ENCODE results near the gene TMC8.
"Not testable (repeated sequence)": the region's sequence is repeated elsewhere in the genome, so short reads cannot be mapped to it uniquely, and the experiment has no call there.

TMC8 gene

GRCh38 chr17:78133179-78133951 lies 2.8 kb downstream of the TMC8 start:
- no peak for DNase-seq (ENCODE audit: extremely low spot score, insufficient read length, low read depth)
- no peak for FAIRE-seq

- FAIRE-seq (peak; percentile 85), DNase-seq (ENCODE audit: extremely low spot score, insufficient read length, low read depth) (no peak)
Measured at GRCh38 chr17:78133971-78134898, 3.7 kb downstream of the TMC8 start.

- DNase-seq (ENCODE audit: extremely low spot score, insufficient read length, low read depth) (no peak), FAIRE-seq (no peak)
Measured at GRCh38 chr17:78134899-78135385, 4.4 kb downstream of the TMC8 start.

GRCh38 chr17:78135858-78136500 lies 5.4 kb downstream of the TMC8 start:
- no peak for FAIRE-seq
- no peak for DNase-seq (ENCODE audit: extremely low spot score, insufficient read length, low read depth)

GRCh38 chr17:78137392-78138203 lies 7.0 kb downstream of the TMC8 start:
- FAIRE-seq (peak; percentile 67), DNase-seq (ENCODE audit: extremely low spot score, insufficient read length, low read depth) (no peak)

GRCh38 chr17:78138204-78139060 lies 7.9 kb downstream of the TMC8 start:
- no peak for FAIRE-seq
- DNase-seq (ENCODE audit: extremely low spot score, insufficient read length, low read depth) = no peak

- FAIRE-seq; DNase-seq (ENCODE audit: extremely low spot score, insufficient read length, low read depth): not testable (repeated sequence)
Measured at GRCh38 chr17:78139861-78140168, 9.2 kb downstream of the TMC8 start.

GRCh38 chr17:78140169-78141051 lies 9.8 kb downstream of the TMC8 start:
- DNase-seq (ENCODE audit: extremely low spot score, insufficient read length, low read depth) (peak; percentile 81), FAIRE-seq (peak; percentile 98)

GRCh38 chr17:78141437-78142118 lies 11.0 kb downstream of the TMC8 start:
- FAIRE-seq (no peak), DNase-seq (ENCODE audit: extremely low spot score, insufficient read length, low read depth) (no peak)

- DNase-seq (ENCODE audit: extremely low spot score, insufficient read length, low read depth) = no peak
- no peak for FAIRE-seq
Measured at GRCh38 chr17:78142119-78142861, 11.7 kb downstream of the TMC8 start.

- no peak for FAIRE-seq
- DNase-seq (ENCODE audit: extremely low spot score, insufficient read length, low read depth) = no peak
Measured at GRCh38 chr17:78143214-78144146, 12.9 kb downstream of the TMC8 start.

- DNase-seq (ENCODE audit: extremely low spot score, insufficient read length, low read depth) = no peak
- peak; percentile 65 for FAIRE-seq
Measured at GRCh38 chr17:78144147-78144719, 13.7 kb downstream of the TMC8 start.

GRCh38 chr17:78144736-78145641 lies 14.4 kb downstream of the TMC8 start:
- DNase-seq (ENCODE audit: extremely low spot score, insufficient read length, low read depth) (no peak), FAIRE-seq (no peak)

GRCh38 chr17:78146471-78146869 lies 15.9 kb downstream of the TMC8 start:
- no peak for FAIRE-seq
- no peak for DNase-seq (ENCODE audit: extremely low spot score, insufficient read length, low read depth)
